Measurements from ENCODE around the gene C2CD2. TPM values are rescaled to one million over a fixed set of nuclear protein-coding genes. Genes with fewer than 3 reads are reported as not detected.

Gene C2CD2
- total RNA-seq, 4 donors from 2014 or later, result 9.5 to 37.5 (median 18.3) TPM

DNA sequence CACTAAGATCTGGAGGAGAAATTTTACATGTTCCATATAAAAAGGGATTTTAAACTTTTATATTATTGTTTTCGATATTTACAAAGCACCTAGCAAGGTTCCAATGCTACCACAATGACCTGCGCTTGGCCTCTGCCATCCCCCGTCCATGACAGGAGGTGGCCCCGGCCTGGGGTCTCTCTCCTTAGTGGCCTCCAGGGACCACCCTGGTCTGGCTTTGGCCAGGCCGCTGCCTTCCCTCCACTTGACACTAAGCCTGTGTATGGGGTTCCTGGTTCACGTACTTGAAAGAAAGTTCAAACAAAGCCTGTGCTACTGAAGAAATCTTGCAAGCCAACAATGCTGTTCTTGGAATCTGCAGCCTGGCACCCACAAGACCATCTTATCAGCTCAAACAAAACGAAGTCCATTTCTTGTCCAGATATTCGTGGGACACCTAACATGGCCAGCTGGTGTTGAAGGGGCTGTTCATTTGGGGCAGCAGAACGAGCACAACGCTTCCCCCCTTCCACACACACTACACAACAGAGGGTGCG is 87.5 kb downstream of the C2CD2 start:
- Histone ChIP-seq H3K4me1 (peaks cover 0 to 6% of the 10 kb centered on the region in 2 donors), H3K27me3 (no peaks in the 10 kb centered on the region), H3K4me3 (no peak overlapping the region), H3K27ac (no peak overlapping the region), H3K9me3 (no peaks in the 10 kb centered on the region), H3K36me3 (no peaks in the 10 kb centered on the region)
- no peak for DNase-seq
- intact Hi-C loops (cut with DNase I; ENCODE audit: low total_unique reads), result no loop called here
- TF ChIP-seq POLR2A (IDR thresholded peaks at IDR 0.05), result no peak
- TF ChIP-seq, protein P1, sequence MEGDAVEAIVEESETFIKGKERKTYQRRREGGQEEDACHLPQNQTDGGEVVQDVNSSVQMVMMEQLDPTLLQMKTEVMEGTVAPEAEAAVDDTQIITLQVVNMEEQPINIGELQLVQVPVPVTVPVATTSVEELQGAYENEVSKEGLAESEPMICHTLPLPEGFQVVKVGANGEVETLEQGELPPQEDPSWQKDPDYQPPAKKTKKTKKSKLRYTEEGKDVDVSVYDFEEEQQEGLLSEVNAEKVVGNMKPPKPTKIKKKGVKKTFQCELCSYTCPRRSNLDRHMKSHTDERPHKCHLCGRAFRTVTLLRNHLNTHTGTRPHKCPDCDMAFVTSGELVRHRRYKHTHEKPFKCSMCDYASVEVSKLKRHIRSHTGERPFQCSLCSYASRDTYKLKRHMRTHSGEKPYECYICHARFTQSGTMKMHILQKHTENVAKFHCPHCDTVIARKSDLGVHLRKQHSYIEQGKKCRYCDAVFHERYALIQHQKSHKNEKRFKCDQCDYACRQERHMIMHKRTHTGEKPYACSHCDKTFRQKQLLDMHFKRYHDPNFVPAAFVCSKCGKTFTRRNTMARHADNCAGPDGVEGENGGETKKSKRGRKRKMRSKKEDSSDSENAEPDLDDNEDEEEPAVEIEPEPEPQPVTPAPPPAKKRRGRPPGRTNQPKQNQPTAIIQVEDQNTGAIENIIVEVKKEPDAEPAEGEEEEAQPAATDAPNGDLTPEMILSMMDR (IDR thresholded peaks at IDR 0.05), result no peak

DNA sequence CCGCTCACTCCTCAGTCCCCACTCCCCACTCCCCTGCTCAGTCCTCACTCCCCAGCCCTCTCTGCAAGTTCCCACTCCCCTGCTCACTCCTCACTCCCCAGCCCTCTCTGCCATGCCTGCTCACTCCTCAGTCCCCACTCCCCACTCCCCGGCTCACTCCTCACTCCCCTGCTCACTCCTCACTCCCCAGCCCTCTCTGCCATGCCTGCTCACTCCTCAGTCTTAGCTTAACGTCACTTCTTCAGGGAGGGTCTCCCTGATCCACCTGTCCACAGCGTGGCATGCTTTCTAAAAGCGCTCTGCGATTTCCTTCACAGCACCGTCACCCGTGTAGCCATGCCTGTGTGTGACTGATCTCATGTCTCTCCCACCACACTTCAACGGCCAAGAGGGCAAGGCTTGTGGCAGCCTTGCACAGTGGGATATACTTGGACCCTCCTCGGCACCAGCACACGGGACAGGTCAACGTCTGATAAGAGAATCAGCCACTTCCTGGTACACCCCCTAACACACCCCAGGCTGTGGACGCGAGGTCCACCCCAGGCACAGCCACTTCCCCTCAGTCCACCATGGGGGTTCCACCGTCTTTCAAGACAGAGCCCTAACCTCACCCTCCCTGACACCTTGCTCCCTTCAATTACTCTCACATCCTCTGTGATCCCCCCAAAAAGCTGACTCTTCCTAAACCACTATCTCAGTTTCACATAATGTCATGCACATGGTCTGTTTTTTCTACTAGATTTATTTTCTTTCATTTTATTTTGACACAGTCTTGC is 88.6 kb downstream of the C2CD2 start:
- TF ChIP-seq, protein P1 (IDR thresholded peaks at IDR 0.05), result no peak
- no peak for TF ChIP-seq POLR2A (IDR thresholded peaks at IDR 0.05)
- H3K27ac ChIP-seq, result no peak overlapping the region
- H3K4me1 ChIP-seq, result peaks cover 0 to 6% of the 10 kb centered on the region in 2 donors
- no peak overlapping the region for H3K4me3 ChIP-seq
- no peak for DNase-seq
- intact Hi-C loops (cut with DNase I; ENCODE audit: low total_unique reads), result no loop called here
- no peaks in the 10 kb centered on the region for H3K9me3 ChIP-seq
- no peaks in the 10 kb centered on the region for H3K27me3 ChIP-seq
- H3K36me3 ChIP-seq, result no peaks in the 10 kb centered on the region

DNA sequence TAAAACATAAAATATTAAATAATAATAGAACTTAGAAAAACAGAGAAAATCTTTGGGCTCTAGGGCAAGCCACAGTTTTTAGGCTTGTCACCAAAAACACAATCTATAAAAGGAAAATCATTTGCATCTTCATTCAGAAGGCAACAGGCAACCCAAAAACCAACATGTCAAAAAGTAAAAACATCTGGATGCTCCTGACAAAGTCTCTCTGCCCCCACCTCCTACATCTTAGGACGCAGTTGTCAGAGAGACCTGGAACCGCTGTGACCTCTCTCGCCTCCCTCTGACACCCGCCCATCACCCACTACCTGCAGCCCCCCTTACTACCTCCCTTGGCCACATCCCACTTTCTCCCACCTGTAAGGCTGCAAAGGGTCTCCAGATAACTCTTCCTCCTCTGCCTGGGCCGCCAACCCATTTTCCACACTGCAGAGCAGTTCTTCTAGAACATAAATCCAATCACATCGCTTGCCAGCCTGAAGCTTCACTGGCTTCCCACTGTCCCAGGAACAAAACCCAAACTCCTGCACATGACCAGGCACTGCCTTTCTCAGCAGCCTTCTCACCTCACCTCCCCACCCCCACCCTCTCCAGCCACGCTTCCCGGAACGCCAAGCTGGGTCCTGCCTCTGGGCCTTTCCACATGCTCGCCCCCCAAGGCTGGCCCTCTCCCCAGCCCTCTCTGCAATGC is 89.4 kb downstream of the C2CD2 start:
- no peak for DNase-seq
- H3K36me3 ChIP-seq, result no peaks in the 10 kb centered on the region
- H3K9me3 ChIP-seq, result no peaks in the 10 kb centered on the region
- H3K4me3 ChIP-seq, result no peak overlapping the region
- H3K4me1 ChIP-seq, result peaks cover 0 to 6% of the 10 kb centered on the region in 2 donors
- intact Hi-C loops (cut with DNase I; ENCODE audit: low total_unique reads), result no loop called here
- H3K27ac ChIP-seq, result no peak overlapping the region
- TF ChIP-seq, protein P1 (IDR thresholded peaks at IDR 0.05), result no peak
- no peak for TF ChIP-seq POLR2A (IDR thresholded peaks at IDR 0.05)
- H3K27me3 ChIP-seq, result no peaks in the 10 kb centered on the region

DNA sequence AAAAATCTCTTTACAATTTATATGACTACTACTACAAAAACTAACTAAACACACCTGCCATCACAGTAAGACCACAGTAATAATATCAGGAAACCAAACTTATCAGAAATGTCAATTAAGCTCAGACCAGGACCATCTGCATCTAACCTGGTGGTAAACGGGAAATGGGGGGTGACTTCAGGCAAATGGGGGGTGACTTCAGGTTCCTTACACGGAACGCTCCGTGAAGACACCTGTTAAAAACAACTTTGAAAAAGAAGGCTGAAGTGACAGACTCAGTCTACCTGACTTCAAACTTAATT is 90.4 kb downstream of the C2CD2 start:
- Histone ChIP-seq H3K36me3 (no peaks in the 10 kb centered on the region), H3K4me3 (no peak overlapping the region), H3K4me1 (peaks cover 0 to 6% of the 10 kb centered on the region in 2 donors), H3K27ac (no peak overlapping the region), H3K9me3 (no peaks in the 10 kb centered on the region), H3K27me3 (no peaks in the 10 kb centered on the region)
- no peak for TF ChIP-seq POLR2A (IDR thresholded peaks at IDR 0.05)
- TF ChIP-seq, protein P1 (IDR thresholded peaks at IDR 0.05), result no peak
- no peak for DNase-seq
- intact Hi-C loops (cut with DNase I; ENCODE audit: low total_unique reads), result no loop called here

DNA sequence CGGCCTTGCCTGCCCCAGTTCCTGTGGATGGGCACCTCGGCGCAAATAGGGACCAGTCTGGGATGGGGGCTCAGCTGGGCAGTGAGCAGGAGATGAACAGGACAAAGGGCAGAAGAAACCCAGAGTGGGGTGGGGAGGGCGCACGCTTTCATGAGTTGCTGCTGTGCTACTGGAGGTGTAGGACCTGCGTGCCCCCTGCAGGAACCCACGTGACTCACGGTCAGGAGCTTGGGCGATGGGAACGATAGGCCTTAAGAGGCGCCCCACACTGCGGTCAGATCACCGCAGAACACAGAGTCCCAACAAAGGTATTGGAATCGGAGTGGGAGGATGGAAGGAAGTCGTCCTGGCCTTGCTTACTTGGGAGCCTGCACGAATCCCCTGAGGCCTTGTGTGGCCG is 91.8 kb downstream of the C2CD2 start:
- H3K9me3 ChIP-seq, result no peaks in the 10 kb centered on the region
- H3K27me3 ChIP-seq, result no peaks in the 10 kb centered on the region
- no peak for TF ChIP-seq POLR2A (IDR thresholded peaks at IDR 0.05)
- TF ChIP-seq, protein P1 (IDR thresholded peaks at IDR 0.05), result no peak
- DNase-seq, result no peak
- H3K4me1 ChIP-seq, result peaks cover 0 to 6% of the 10 kb centered on the region in 2 donors
- H3K4me3 ChIP-seq, result no peak overlapping the region
- no peaks in the 10 kb centered on the region for H3K36me3 ChIP-seq
- no peak overlapping the region for H3K27ac ChIP-seq
- intact Hi-C loops (cut with DNase I; ENCODE audit: low total_unique reads), result no loop called here

Data from uterus (tissue), 4 donors.